ENCODE results near the gene UBE2J2.

Gene UBE2J2

GRCh38 chr1:1313500-1314236 is 40.0 kb upstream of the UBE2J2 start:
- peaks cover 14% of the 10 kb centered on the region; the same call in 1 of the 2 replicates for H3K36me3 ChIP-seq (ENCODE audit: insufficient read depth, low read length)
- no peak overlapping the region for H3K9ac ChIP-seq (ENCODE audit: low read depth, low read length)
- no peaks in the 10 kb centered on the region for H3K9me3 ChIP-seq (ENCODE audit: control insufficient read depth, insufficient read depth, low read length)
- peaks cover 14% of the 10 kb centered on the region for H3K4me1 ChIP-seq (ENCODE audit: insufficient read depth, low read length)

- peaks cover 8% of the 10 kb centered on the region for H3K4me1 ChIP-seq (ENCODE audit: insufficient read depth, low read length)
- H3K9me3 ChIP-seq (ENCODE audit: control insufficient read depth, insufficient read depth, low read length): no peaks in the 10 kb centered on the region
- H3K9ac ChIP-seq (ENCODE audit: low read depth, low read length): no peak overlapping the region
- H3K36me3 ChIP-seq (ENCODE audit: insufficient read depth, low read length): peaks cover 14% of the 10 kb centered on the region; the same call in 1 of the 2 replicates
These were observed 39.0 kb upstream of the UBE2J2 start for GRCh38 chr1:1312450-1313314.

- no peak overlapping the region for H3K9ac ChIP-seq (ENCODE audit: low read depth, low read length)
- H3K9me3 ChIP-seq (ENCODE audit: control insufficient read depth, insufficient read depth, low read length): no peaks in the 10 kb centered on the region; the same call in 1 of the 2 replicates
- peaks cover 10% of the 10 kb centered on the region; the same call in 1 of the 2 replicates for H3K36me3 ChIP-seq (ENCODE audit: insufficient read depth, low read length)
- H3K4me1 ChIP-seq (ENCODE audit: insufficient read depth, low read length): peaks cover 11% of the 10 kb centered on the region
These were observed 37.8 kb upstream of the UBE2J2 start for GRCh38 chr1:1311107-1312104.

DNA sequence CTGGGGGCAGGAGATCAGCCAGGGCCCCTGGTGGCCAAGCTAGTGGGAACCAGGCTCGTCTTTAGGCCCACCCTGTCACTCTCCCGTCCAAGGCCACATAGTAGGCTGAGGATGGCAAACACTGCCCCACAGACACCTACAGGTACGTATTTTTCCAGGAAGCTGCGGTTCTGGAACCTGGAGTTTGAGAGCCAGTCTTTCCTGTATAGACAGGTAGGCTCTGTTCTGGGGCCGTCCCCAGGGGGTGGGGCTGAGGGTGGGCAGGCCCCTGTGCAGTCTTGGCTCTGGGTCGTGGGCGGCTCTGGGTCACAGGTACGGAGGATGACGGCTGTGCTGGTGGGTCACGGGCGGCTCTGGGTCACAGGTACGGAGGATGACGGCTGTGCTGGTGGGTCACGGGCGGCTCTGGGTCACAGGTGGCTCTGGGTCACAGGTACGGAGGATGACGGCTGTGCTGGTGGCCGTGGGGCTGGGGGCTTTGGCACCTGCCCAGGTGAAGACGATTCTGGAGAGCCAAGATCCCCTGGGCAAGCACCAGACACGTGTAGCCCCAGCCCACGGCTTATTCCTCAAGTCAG is 36.9 kb upstream of the UBE2J2 start:
- Histone ChIP-seq H3K9ac (ENCODE audit: low read depth, low read length) (no peak overlapping the region), H3K36me3 (ENCODE audit: insufficient read depth, low read length) (peaks cover 10% of the 10 kb centered on the region; the same call in 1 of the 2 replicates), H3K9me3 (ENCODE audit: control insufficient read depth, insufficient read depth, low read length) (no peaks in the 10 kb centered on the region; the same call in 1 of the 2 replicates), H3K4me1 (ENCODE audit: insufficient read depth, low read length) (peaks cover 16% of the 10 kb centered on the region; the same call in 1 of the 2 replicates)

- Histone ChIP-seq H3K9me3 (ENCODE audit: control insufficient read depth, insufficient read depth, low read length) (no peaks in the 10 kb centered on the region; the same call in 1 of the 2 replicates), H3K9ac (ENCODE audit: low read depth, low read length) (peak overlapping the region; percentile 86; the same call in 1 of the 2 replicates), H3K4me1 (ENCODE audit: insufficient read depth, low read length) (peaks cover 16% of the 10 kb centered on the region; the same call in 1 of the 2 replicates), H3K36me3 (ENCODE audit: insufficient read depth, low read length) (peaks cover 10% of the 10 kb centered on the region; the same call in 1 of the 2 replicates)
These were observed 36.4 kb upstream of the UBE2J2 start for GRCh38 chr1:1310109-1310385.

DNA sequence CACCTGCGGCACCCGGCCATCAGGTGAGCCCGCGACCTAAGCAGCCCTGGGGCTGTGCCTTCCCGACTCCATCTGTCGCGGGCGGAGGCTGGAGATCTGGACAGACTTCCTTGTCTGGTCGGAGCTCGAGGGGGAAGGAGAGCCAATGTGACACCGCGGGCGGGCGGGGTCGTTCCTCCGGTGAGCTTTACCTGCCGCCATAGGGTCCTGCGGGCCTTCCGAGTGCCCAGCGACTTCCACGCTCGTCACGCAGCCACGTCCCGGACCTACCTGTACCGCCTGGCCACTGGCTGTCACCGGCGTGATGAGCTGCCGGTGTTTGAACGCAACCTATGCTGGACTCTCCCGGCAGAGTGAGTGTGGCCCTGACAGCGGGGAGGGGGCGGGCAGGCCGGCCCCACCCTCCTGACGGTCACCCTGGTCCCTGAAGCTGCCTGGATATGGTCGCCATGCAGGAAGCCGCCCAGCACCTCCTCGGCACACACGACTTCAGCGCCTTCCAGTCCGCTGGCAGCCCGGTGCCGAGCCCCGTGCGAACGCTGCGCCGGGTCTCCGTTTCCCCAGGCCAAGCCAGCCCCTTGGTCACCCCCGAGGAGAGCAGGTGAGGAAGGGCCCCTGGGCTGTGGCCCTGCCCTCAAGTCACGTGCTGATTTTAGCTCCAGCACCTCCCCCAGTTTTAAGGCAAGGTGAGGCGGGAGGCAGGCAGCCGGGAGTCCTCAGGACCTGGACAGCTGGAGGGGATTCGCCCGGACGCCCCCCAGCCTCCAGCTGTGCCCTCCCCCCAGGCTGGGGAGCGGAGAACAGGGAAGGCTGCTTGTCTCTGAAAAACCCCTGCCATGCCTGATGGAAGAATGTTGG is 35.8 kb upstream of the UBE2J2 start:
- peaks cover 17% of the 10 kb centered on the region; the same call in 1 of the 2 replicates for H3K4me1 ChIP-seq (ENCODE audit: insufficient read depth, low read length)
- H3K9me3 ChIP-seq (ENCODE audit: control insufficient read depth, insufficient read depth, low read length): no peaks in the 10 kb centered on the region; the same call in 1 of the 2 replicates
- peak overlapping the region; percentile 86 for H3K9ac ChIP-seq (ENCODE audit: low read depth, low read length)
- peaks cover 10% of the 10 kb centered on the region; the same call in 1 of the 2 replicates for H3K36me3 ChIP-seq (ENCODE audit: insufficient read depth, low read length)

DNA sequence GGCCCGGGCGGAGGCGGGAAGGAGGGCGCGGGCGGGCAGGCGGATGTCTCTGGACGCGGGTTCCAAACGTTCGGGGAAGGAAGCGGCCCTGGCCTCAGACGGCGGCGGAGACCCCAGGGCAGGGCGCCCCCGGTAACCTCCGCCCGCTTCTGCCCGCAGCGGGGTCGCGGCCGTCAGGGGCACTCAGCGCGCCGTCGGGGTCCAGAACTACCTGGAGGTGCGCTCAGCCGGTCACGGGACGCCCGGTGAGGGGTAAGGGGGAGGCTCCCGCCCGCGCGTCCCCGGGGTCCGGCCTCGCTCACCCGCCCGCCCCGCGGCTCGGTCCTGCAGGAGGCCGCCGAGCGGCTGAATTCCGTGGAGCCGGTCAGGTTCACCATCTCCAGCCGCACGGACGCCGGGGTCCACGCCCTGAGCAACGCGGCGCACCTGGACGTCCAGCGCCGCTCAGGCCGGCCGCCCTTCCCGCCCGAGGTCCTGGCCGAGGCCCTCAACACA is 35.1 kb upstream of the UBE2J2 start:
- peaks cover 24% of the 10 kb centered on the region; the same call in 1 of the 2 replicates for H3K4me1 ChIP-seq (ENCODE audit: insufficient read depth, low read length)
- peaks cover 10% of the 10 kb centered on the region; the same call in 1 of the 2 replicates for H3K36me3 ChIP-seq (ENCODE audit: insufficient read depth, low read length)
- peak overlapping the region; percentile 86 for H3K9ac ChIP-seq (ENCODE audit: low read depth, low read length)
- H3K9me3 ChIP-seq (ENCODE audit: control insufficient read depth, insufficient read depth, low read length): no peaks in the 10 kb centered on the region; the same call in 1 of the 2 replicates

- Histone ChIP-seq H3K4me1 (ENCODE audit: insufficient read depth, low read length) (peaks cover 26% of the 10 kb centered on the region; the same call in 1 of the 2 replicates), H3K9ac (ENCODE audit: low read depth, low read length) (peak within 1 kb of the TSS; percentile 89), H3K36me3 (ENCODE audit: insufficient read depth, low read length) (peaks cover 10% of the 10 kb centered on the region; the same call in 1 of the 2 replicates), H3K9me3 (ENCODE audit: control insufficient read depth, insufficient read depth, low read length) (no peaks in the 10 kb centered on the region; the same call in 1 of the 2 replicates)
These were observed 34.5 kb upstream of the UBE2J2 start, which contains the start of the genes ACAP3 and PUSL1 for GRCh38 chr1:1307923-1308755. Gene ACAP3 (minus strand): TSS chr1:1307930. CDS start chr1:1307815, 115 bp downstream. Gene PUSL1 (plus strand): TSS chr1:1308597. CDS start chr1:1308644, 47 bp downstream.

GRCh38 chr1:1307261-1307922 is 33.7 kb upstream of the UBE2J2 start:
- peaks cover 29% of the 10 kb centered on the region; the same call in 1 of the 2 replicates for H3K4me1 ChIP-seq (ENCODE audit: insufficient read depth, low read length)
- no peaks in the 10 kb centered on the region; the same call in 1 of the 2 replicates for H3K9me3 ChIP-seq (ENCODE audit: control insufficient read depth, insufficient read depth, low read length)
- H3K36me3 ChIP-seq (ENCODE audit: insufficient read depth, low read length): peaks cover 10% of the 10 kb centered on the region; the same call in 1 of the 2 replicates

DNA sequence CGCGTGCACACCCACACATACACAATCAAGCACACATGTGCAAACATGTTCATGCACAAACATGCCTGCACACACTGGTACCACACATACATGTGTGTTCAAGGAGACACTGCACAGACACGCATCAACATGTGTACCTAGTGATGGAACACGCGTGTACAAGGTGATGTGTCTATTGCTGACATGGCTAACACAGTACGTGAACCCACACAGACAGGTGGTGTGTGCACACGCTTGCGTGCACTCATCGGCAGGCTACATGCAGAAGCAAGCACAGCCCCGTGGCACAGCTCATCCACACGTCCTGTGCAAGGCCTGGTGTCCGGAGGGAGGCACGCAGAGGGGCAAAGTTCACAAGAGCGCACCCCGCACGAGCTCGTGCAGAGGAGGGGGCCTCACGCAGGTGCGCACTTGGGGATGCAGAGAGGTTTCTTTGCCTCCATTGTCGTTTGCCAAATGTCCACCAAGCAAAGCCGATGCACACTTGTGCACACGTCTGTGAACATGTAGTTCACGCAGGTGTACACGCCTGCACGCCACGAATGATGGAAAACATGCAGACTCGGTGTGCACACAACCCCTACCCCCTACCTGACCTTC is 33.1 kb upstream of the UBE2J2 start:
- H3K9ac ChIP-seq (ENCODE audit: low read depth, low read length): peak overlapping the region; percentile 81
- peaks cover 9% of the 10 kb centered on the region; the same call in 1 of the 2 replicates for H3K36me3 ChIP-seq (ENCODE audit: insufficient read depth, low read length)
- H3K4me1 ChIP-seq (ENCODE audit: insufficient read depth, low read length): peaks cover 29% of the 10 kb centered on the region; the same call in 1 of the 2 replicates
- no peaks in the 10 kb centered on the region; the same call in 1 of the 2 replicates for H3K9me3 ChIP-seq (ENCODE audit: control insufficient read depth, insufficient read depth, low read length)

More at GRCh38 chr1:1307261-1307922, 33.7 kb upstream of the UBE2J2 start:
- H3K9ac ChIP-seq (ENCODE audit: low read depth, low read length): peak overlapping the region; percentile 81
